ENCODE results near the gene ELL2. TPM values are rescaled to one million over a fixed set of nuclear protein-coding genes. Genes with fewer than 3 reads are reported as not detected.
"Not testable (repeated sequence)": the region's sequence is repeated elsewhere in the genome, so short reads cannot be mapped to it uniquely, and the experiment has no call there.

Gene ELL2
- polyA plus RNA-seq, 3 donors, result 9.7 to 17.0 (median 13.0) TPM

DNA sequence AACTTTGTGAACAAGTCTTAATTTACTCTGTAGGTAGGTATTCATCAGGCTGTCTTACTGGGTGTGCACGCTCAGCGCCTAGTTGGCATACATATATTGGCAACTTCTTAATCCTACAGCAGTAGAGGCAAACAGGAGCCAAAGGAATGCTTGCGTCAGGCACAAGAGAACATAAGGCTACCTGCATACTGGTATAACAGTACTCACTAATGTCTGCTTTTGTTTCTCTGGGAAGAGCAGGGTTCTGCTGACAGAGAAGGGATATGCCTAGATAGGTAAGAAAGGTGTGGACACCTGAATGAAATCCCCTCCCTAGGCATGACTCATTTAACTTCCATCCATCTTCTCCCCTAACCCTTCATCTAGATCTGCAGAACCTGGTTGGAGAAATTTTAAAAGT lies 40.1 kb downstream of the ELL2 start:
- no peak for DNase-seq (ENCODE audit: extremely low read depth in 1 of 11, low read depth in 9 of 11, low spot score in 4 of 11)

DNA sequence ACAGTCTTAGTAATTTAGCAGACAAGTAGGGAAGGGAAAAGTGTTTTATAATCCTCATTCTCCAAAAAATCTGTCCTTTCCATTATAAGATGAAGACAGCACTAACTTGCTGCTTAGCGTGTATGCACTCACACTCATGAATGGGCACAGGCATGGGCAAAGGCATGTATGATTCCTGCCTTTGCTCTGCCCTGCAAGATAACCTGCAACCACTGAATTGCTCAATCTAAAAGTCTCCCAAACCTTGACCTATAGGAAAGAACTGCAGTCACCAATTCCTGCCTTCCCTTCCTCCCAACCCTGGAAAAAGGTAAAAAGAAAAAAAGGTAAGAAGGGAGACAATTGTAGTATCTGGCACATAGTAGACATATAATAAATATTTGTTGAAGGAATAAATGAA lies 40.8 kb downstream of the ELL2 start:
- no peak for DNase-seq (ENCODE audit: extremely low read depth in 1 of 11, low read depth in 9 of 11, low spot score in 4 of 11)

- DNase-seq (ENCODE audit: extremely low read depth in 1 of 11, low read depth in 9 of 11, low spot score in 4 of 11), result no peak
Observed at GRCh38 chr5:95919658-95920057, 42.0 kb downstream of the ELL2 start.

GRCh38 chr5:95918421-95919006 lies 43.1 kb downstream of the ELL2 start:
- no peak for DNase-seq (ENCODE audit: extremely low read depth in 1 of 11, low read depth in 9 of 11, low spot score in 4 of 11)

DNA sequence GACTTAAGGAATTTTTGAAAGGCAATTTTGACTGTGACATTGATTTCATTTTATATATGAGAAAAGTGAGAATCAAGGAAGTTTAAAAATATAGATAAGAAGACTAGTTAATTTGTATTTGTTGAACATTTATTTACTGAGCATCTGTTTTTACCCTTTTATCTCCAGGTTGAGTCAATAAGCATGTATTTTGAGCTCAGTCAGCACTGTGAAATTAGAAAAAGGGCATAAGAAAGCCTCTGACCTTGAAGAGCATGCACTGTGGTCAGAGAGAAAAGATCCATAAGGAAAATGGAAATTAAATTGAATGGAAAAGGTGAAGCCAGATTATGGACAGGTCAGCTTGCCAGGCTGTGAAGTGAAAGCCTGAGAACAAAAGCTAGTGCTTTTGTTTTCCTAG lies 44.4 kb downstream of the ELL2 start:
- no peak for DNase-seq (ENCODE audit: extremely low read depth in 1 of 11, low read depth in 9 of 11, low spot score in 4 of 11)

GRCh38 chr5:95916687-95917085 lies 45.0 kb downstream of the ELL2 start:
- no peak for DNase-seq (ENCODE audit: extremely low read depth in 1 of 11, low read depth in 9 of 11, low spot score in 4 of 11)

- DNase-seq (ENCODE audit: extremely low read depth in 1 of 11, low read depth in 9 of 11, low spot score in 4 of 11), result no peak
Observed at GRCh38 chr5:95915999-95916686, 45.5 kb downstream of the ELL2 start.

GRCh38 chr5:95913663-95914062 lies 48.0 kb downstream of the ELL2 start:
- DNase-seq (ENCODE audit: extremely low read depth in 1 of 11, low read depth in 9 of 11, low spot score in 4 of 11), result peak in 3 of 11 donors; percentile 12 to 25 (median 15)

DNA sequence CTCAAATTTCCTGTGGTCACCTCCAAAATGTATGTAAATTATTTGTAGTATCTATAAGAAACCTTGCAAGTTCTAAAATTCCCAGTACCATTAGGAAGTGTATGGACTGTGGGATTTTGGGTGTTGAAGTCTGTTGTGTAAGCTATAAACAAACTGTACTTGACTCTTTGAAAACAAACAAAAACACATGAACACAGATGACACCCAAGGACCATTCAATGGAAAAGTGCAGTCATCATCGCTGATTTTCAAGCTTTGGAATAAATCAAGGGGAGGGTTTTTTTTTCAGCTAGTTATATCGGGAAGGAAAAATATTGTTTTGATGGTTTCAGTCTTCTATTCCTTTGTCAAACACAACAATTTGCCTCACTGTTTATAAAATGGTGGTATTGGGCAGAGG lies 49.6 kb downstream of the ELL2 start:
- DNase-seq (ENCODE audit: extremely low read depth in 1 of 11, low read depth in 9 of 11, low spot score in 4 of 11), result no peak

GRCh38 chr5:95910521-95910920 lies 51.1 kb downstream of the ELL2 start:
- DNase-seq (ENCODE audit: extremely low read depth in 1 of 11, low read depth in 9 of 11, low spot score in 4 of 11), result no peak

GRCh38 chr5:95909738-95910137 lies 51.9 kb downstream of the ELL2 start:
- no peak for DNase-seq (ENCODE audit: extremely low read depth in 1 of 11, low read depth in 9 of 11, low spot score in 4 of 11)

DNA sequence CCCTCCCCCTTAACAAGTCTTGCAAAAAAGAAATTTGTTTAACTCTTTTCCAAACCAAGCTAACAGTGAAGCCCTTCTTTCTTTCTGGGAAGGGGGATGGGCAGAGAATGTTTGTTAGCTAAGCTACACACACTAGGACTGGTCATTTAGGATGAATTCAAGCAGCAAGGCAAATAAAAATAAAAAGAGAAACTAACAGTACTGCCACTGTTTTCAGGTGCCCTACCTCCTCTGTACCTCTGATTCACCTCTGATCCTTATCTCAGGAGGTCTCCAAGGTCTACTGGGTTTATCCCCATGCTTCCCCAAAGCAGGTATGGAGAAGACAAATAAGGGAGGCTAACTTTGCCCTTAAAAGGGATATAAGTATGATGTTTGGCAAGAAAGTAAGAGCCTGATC lies 52.9 kb downstream of the ELL2 start:
- DNase-seq (ENCODE audit: extremely low read depth in 1 of 11, low read depth in 9 of 11, low spot score in 4 of 11), result no peak

GRCh38 chr5:95907740-95908706 lies 53.6 kb downstream of the ELL2 start:
- DNase-seq (ENCODE audit: extremely low read depth in 1 of 11, low read depth in 9 of 11, low spot score in 4 of 11), result no peak

GRCh38 chr5:95907067-95907705 lies 54.5 kb downstream of the ELL2 start:
- DNase-seq (ENCODE audit: extremely low read depth in 1 of 11, low read depth in 9 of 11, low spot score in 4 of 11), result no peak

DNA sequence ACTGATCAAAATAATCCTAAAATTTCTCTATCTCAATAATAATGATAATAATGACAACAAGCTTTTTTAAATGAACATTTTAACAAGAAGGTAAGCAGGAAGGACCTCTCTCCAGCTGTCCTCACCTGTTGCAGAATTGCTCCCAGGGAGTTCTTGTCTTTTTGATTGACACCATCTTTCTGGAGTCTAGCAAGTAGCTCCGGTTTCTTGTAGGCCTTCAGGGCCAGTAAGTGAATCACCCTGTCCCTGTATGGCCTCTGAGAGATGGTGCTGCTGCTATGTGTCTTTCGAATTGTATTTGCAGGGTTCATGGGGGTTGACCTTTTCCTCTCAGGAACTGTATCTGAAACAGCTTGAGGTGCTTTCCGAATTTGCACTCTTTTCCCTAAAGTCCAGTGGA lies 55.3 kb downstream of the ELL2 start:
- DNase-seq (ENCODE audit: extremely low read depth in 1 of 11, low read depth in 9 of 11, low spot score in 4 of 11), result not testable (repeated sequence)

- DNase-seq (ENCODE audit: extremely low read depth in 1 of 11, low read depth in 9 of 11, low spot score in 4 of 11), result no peak
Observed at GRCh38 chr5:95904827-95905226, 56.8 kb downstream of the ELL2 start.

DNA sequence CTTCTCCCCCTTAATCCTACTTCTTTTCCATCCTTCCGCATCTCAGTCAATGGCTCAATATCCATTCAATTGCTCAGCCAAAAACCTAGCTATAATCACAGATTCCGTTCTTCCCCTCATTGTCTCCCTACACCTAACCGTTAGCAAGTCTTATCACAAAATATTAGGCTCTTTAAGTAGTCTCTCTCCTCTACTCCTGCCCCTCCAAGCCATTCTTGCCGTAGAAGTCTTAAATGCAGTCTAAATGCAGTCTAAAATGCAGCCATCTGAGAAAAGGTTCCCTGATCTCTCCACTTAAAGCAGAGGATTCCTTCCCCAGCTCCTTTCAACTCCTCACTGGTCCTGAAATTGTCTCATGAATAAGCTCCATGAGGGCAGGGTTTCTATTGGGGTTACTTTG lies 57.8 kb downstream of the ELL2 start:
- DNase-seq (ENCODE audit: extremely low read depth in 1 of 11, low read depth in 9 of 11, low spot score in 4 of 11), result no peak

- no peak for DNase-seq (ENCODE audit: extremely low read depth in 1 of 11, low read depth in 9 of 11, low spot score in 4 of 11)
Observed at GRCh38 chr5:95901676-95902627, 59.7 kb downstream of the ELL2 start.

Measured in renal cortex interstitium (tissue), 11 donors.